GM12865 (cell line): ENCODE data around the gene SV2C.

Source experiments
- DNase-seq: peaks from one replicate; pipeline ENCODE4 v3.0.0; 2010; ENCODE audit warnings: low read depth
- H3K4me3 ChIP-seq: 2 replicates; pipeline ENCODE4 v1.5.1; 2011; ENCODE audit warnings: mild to moderate bottlenecking, low read depth, low read length, control low read depth
- TF ChIP-seq, protein P1 (sequence below): IDR thresholded peaks from 2 replicates; pipeline ENCODE4 v1.5.1; 2011; ENCODE audit warnings: low read length, control low read depth, low read depth, inconsistent platforms; ENCODE audit not compliant: insufficient read depth; ENCODE audit errors: missing control alignments

The SV2C gene

DNA sequence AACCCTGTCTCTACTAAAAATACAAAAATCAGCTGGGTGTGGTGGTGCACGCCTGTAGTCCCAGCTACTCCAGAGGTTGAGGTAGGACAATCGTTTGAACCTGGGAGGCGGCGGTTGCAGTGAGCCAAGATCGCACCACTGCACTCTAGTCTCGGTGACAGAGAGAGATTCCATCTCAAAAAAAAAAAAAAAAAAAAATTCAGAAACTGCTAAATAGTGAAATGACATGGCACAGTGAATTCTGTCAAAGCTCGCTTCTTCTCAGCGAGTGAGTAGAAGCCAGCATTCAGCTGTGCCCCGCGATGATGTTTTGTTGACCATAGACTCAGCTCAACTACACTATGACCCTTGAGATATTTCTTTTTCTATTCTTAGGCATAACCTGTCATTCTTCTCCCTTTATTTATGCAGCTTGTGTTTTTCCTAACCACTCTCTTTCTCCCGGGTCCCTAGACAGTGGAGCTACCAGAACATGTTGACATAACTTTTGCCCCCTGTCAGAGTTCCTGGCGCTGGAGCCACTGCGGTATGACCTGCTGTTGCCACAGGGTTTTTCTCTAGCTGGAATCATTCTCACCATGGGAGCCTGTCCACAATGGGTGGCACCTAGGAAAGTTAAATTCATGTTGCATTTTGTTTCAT is 306.5 kb downstream of the SV2C start:
- H3K4me3 ChIP-seq: no peak overlapping the region
- no peak for DNase-seq
- TF ChIP-seq, protein P1, sequence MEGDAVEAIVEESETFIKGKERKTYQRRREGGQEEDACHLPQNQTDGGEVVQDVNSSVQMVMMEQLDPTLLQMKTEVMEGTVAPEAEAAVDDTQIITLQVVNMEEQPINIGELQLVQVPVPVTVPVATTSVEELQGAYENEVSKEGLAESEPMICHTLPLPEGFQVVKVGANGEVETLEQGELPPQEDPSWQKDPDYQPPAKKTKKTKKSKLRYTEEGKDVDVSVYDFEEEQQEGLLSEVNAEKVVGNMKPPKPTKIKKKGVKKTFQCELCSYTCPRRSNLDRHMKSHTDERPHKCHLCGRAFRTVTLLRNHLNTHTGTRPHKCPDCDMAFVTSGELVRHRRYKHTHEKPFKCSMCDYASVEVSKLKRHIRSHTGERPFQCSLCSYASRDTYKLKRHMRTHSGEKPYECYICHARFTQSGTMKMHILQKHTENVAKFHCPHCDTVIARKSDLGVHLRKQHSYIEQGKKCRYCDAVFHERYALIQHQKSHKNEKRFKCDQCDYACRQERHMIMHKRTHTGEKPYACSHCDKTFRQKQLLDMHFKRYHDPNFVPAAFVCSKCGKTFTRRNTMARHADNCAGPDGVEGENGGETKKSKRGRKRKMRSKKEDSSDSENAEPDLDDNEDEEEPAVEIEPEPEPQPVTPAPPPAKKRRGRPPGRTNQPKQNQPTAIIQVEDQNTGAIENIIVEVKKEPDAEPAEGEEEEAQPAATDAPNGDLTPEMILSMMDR: no peak

- TF ChIP-seq, protein P1: no peak
- no peak for DNase-seq
- H3K4me3 ChIP-seq: no peak overlapping the region
These were observed 307.8 kb downstream of the SV2C start for GRCh38 chr5:76391014-76391413.

DNA sequence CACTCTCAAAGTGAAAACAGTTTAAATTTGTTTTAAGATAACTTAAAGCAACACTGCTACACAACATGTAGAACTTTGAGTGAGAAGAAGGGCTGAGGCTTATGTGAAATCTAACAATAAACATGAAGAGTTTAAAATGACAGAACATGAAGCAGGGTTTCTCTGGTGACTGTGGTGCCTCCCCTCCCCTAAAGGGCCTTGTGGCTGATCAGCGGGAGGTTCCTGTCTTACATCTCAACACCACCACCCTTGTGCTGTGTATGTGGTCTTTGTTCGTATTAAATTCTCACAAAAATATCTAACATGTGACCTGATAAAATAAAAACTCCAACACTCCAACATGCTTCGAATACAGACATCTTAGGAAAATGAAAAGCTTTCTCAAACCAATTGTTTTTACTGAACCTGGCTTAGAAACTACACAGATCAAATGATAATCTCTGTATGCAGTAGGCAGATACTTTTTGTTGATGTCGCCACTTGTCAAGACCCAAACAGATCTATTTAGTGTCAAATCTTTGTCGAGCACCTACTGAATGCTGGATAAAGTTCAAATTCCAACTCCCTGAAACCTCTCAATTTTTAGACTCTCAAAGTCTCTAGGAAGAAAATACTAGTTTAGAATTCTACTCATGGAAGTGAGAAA is 310.0 kb downstream of the SV2C start:
- TF ChIP-seq, protein P1: no peak
- DNase-seq: no peak
- no peak overlapping the region for H3K4me3 ChIP-seq

DNA sequence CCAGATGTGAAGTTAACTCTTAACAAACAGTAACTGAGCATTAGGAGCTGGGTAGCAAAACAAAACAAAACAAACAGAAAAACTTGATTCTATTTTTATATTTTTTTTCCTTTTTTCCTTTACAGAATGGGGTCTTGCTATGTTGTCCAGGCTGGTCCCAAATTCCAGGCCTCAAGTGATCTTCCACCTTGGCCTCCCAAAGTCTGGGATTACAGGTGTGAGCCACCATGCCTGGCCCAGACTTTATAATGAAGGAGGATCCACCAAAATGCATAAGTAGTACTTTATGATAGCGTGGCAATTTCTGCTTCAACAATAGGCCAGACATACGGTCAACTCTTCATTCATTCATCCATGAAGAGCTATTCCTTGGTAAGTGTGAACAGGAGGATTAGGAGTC is 314.0 kb downstream of the SV2C start:
- TF ChIP-seq, protein P1: no peak
- H3K4me3 ChIP-seq: no peak overlapping the region
- no peak for DNase-seq

- H3K4me3 ChIP-seq: no peak overlapping the region
- TF ChIP-seq, protein P1: no peak
- no peak for DNase-seq
These were observed 316.1 kb downstream of the SV2C start for GRCh38 chr5:76399268-76399667.

DNA sequence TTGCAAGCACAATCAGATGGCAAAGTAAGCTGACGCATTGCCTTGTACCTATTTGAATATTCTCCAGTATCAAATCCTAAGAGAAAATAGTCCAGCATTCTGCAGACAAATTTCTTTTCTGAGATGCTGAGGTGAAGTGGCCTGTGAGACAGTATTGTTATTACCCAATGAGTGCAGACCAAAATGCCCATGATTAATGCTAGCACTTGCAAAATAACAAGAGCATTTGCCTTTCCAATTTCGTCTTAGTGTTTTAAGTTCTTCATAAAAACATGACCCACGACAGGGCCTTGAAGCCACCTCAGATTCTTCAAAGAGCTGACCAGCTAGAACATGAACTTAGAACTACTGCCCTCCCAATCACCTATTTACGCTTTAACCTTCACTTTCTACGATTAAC is 317.3 kb downstream of the SV2C start:
- DNase-seq: no peak
- TF ChIP-seq, protein P1: no peak
- H3K4me3 ChIP-seq: no peak overlapping the region
